ENCODE data around the gene ROCK2. TPM values are rescaled to one million over a fixed set of nuclear protein-coding genes. Genes with fewer than 3 reads are reported as not detected.
A peak's percentile ranks its signal among the peaks of the same experiment; 100 is the strongest.

The ROCK2 gene
- total and polyA plus RNA-seq, 2 of the 13 experiments (the other 11 are each of a cell fraction or from before 2014, with no cell fraction given) = 38.1 to 119 TPM

DNA sequence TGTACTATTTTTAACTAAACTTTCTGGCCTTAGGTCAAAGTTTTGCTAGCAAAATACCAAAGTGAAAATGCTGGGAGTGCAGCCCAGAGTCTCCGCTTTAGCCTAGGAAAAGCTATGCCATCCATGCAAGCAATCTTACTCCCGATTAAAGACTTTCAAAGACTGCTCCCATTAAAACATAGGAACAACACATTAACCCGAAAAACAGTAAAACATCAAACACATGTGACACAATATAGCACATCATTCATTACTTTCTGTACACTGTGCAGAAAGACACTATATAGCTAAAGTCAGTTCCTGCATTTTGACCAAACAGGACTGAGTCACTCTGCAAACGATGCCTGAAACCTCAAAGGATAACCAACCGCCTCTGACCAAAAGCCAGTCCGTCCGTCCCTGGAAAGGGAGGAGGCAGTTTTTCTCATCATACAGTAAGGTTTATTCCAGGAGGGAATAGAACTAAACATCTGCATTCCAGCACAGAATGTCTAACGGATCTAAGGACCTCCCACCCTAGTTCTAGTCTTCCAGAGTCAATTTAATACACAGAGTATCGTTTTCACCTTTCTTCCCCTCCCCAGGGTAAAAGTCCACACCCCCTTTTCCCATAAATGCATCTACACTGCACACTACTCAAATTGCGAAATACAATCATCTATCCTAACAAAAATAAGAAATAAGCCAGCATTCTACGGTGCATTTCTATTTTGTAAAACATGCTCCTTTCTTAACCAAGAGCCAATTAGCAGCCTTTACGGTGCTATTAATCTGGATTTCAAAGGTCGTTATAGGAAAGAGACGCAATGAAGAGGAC, 1.7 kb downstream of the ROCK2 start (continued):
- TF ChIP-seq, protein P1, sequence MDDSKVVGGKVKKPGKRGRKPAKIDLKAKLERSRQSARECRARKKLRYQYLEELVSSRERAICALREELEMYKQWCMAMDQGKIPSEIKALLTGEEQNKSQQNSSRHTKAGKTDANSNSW (CRISPR knock-in tag; IDR thresholded peaks at IDR 0.05; ENCODE audit: borderline replicate concordance) = no peak
- TF ChIP-seq ZNF781 (CRISPR knock-in tag; IDR thresholded peaks at IDR 0.05; ENCODE audit: borderline replicate concordance, not compliant biosample characterization) = peak; percentile 60
- TF ChIP-seq ZBTB7B (CRISPR knock-in tag; IDR thresholded peaks at IDR 0.05) = 0 out of 2 replicates have a peak, but pooled peaks have one; percentile 13
- no peak for TF ChIP-seq ZBTB26 (CRISPR knock-in tag; IDR thresholded peaks at IDR 0.05; ENCODE audit: borderline replicate concordance)
- peak; percentile 34 for TF ChIP-seq RBFOX2 (IDR thresholded peaks at IDR 0.05; ENCODE audit: low read depth, low read length)
- no peak for TF ChIP-seq ZNF256 (CRISPR knock-in tag; conservative IDR thresholded peaks at IDR 0.05)
- TF ChIP-seq SIN3A (IDR thresholded peaks at IDR 0.05; ENCODE audit: borderline replicate concordance, low read depth, low read length) = peak; percentile 91; the same call in 1 of the 2 replicates
- TF ChIP-seq ZNF800 (CRISPR knock-in tag; IDR thresholded peaks at IDR 0.05) = no peak
- TF ChIP-seq ZNF773 (CRISPR knock-in tag; IDR thresholded peaks at IDR 0.05; ENCODE audit: borderline replicate concordance) = no peak
- TF ChIP-seq PHF21A (CRISPR knock-in tag; IDR thresholded peaks at IDR 0.05) = peak; percentile 81
- 0 out of 2 replicates have a peak, but pooled peaks have one; percentile 17 for TF ChIP-seq TEF (CRISPR knock-in tag; IDR thresholded peaks at IDR 0.05)
- TF ChIP-seq PAX8 (CRISPR knock-in tag; IDR thresholded peaks at IDR 0.05; ENCODE audit: borderline replicate concordance) = no peak
- no peak for TF ChIP-seq TP53 (CRISPR knock-in tag; conservative IDR thresholded peaks at IDR 0.05)
- TF ChIP-seq NCOA2 (CRISPR knock-in tag; IDR thresholded peaks at IDR 0.05) = peak; percentile 52
- TF ChIP-seq, protein P2, sequence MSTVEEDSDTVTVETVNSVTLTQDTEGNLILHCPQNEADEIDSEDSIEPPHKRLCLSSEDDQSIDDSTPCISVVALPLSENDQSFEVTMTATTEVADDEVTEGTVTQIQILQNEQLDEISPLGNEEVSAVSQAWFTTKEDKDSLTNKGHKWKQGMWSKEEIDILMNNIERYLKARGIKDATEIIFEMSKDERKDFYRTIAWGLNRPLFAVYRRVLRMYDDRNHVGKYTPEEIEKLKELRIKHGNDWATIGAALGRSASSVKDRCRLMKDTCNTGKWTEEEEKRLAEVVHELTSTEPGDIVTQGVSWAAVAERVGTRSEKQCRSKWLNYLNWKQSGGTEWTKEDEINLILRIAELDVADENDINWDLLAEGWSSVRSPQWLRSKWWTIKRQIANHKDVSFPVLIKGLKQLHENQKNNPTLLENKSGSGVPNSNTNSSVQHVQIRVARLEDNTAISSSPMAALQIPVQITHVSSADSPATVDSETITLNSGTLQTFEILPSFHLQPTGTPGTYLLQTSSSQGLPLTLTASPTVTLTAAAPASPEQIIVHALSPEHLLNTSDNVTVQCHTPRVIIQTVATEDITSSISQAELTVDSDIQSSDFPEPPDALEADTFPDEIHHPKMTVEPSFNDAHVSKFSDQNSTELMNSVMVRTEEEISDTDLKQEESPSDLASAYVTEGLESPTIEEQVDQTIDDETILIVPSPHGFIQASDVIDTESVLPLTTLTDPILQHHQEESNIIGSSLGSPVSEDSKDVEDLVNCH (CRISPR knock-in tag; IDR thresholded peaks at IDR 0.05) = no peak
- no peak for TF ChIP-seq SOX6 (IDR thresholded peaks at IDR 0.05)
- peak; percentile 52; the same call in 1 of the 2 replicates for TF ChIP-seq SOX6 (CRISPR knock-in tag; IDR thresholded peaks at IDR 0.05)
- TF ChIP-seq ZNF572 (CRISPR knock-in tag; IDR thresholded peaks at IDR 0.05) = no peak
- no peak for TF ChIP-seq NCOA5 (CRISPR knock-in tag; IDR thresholded peaks at IDR 0.05)
- TF ChIP-seq, protein P3, sequence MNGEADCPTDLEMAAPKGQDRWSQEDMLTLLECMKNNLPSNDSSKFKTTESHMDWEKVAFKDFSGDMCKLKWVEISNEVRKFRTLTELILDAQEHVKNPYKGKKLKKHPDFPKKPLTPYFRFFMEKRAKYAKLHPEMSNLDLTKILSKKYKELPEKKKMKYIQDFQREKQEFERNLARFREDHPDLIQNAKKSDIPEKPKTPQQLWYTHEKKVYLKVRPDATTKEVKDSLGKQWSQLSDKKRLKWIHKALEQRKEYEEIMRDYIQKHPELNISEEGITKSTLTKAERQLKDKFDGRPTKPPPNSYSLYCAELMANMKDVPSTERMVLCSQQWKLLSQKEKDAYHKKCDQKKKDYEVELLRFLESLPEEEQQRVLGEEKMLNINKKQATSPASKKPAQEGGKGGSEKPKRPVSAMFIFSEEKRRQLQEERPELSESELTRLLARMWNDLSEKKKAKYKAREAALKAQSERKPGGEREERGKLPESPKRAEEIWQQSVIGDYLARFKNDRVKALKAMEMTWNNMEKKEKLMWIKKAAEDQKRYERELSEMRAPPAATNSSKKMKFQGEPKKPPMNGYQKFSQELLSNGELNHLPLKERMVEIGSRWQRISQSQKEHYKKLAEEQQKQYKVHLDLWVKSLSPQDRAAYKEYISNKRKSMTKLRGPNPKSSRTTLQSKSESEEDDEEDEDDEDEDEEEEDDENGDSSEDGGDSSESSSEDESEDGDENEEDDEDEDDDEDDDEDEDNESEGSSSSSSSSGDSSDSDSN (CRISPR knock-in tag; IDR thresholded peaks at IDR 0.05) = peak; percentile 23; the same call in 1 of the 2 replicates
- TF ChIP-seq FOXM1 (CRISPR knock-in tag; IDR thresholded peaks at IDR 0.05) = no peak

All from HepG2 (cell line).